ENCODE data around the gene GLCE.
A peak's percentile ranks its signal among the peaks of the same experiment; 100 is the strongest.
"Not testable (repeated sequence)": the region's sequence is repeated elsewhere in the genome, so short reads cannot be mapped to it uniquely, and the experiment has no call there.

The GLCE gene

GRCh38 chr15:69277316-69277715 is 116.9 kb downstream of the GLCE start:
- no peak for DNase-seq

GRCh38 chr15:69279636-69280035 is 119.2 kb downstream of the GLCE start:
- no peak for DNase-seq

- no peak for DNase-seq
Observed at GRCh38 chr15:69280783-69281182, 120.3 kb downstream of the GLCE start.

GRCh38 chr15:69282104-69282743 is 121.8 kb downstream of the GLCE start:
- DNase-seq, result no peak

GRCh38 chr15:69285834-69286233 is 125.4 kb downstream of the GLCE start:
- DNase-seq, result no peak

- peak; percentile 23 for DNase-seq
Observed at GRCh38 chr15:69288011-69288410, 127.6 kb downstream of the GLCE start.

GRCh38 chr15:69288531-69289341 is 128.3 kb downstream of the GLCE start:
- DNase-seq, result peak; percentile 44

- DNase-seq, result peak; percentile 44
Observed at GRCh38 chr15:69289342-69290146, 129.1 kb downstream of the GLCE start.

- peak; percentile 44 for DNase-seq
Observed at GRCh38 chr15:69290346-69291164, 130.1 kb downstream of the GLCE start.

GRCh38 chr15:69291651-69292050 is 131.2 kb downstream of the GLCE start:
- DNase-seq, result peak; percentile 33

GRCh38 chr15:69292826-69293420 is 132.5 kb downstream of the GLCE start:
- no peak for DNase-seq

- DNase-seq, result no peak
Observed at GRCh38 chr15:69293741-69294615, 133.5 kb downstream of the GLCE start.

GRCh38 chr15:69296606-69297005 is 136.2 kb downstream of the GLCE start:
- no peak for DNase-seq

- no peak for DNase-seq
Observed at GRCh38 chr15:69297642-69298353, 137.4 kb downstream of the GLCE start.

GRCh38 chr15:69298354-69298696 is 137.9 kb downstream of the GLCE start:
- DNase-seq, result no peak

- DNase-seq, result no peak
Observed at GRCh38 chr15:69298697-69299441, 138.4 kb downstream of the GLCE start, which contains the start of gene PAQR5. PAQR5 (plus strand) TSS chr15:69298912; CDS start chr15:69360081, 61,169 bp downstream.

GRCh38 chr15:69299451-69299886 is 139.0 kb downstream of the GLCE start:
- DNase-seq, result no peak

- DNase-seq, result no peak
Observed at GRCh38 chr15:69299943-69300588, 139.6 kb downstream of the GLCE start.

- not testable (repeated sequence) for DNase-seq
Observed at GRCh38 chr15:69301101-69301500, 140.7 kb downstream of the GLCE start.
